Keratinocyte (primary cell): ENCODE results near the gene CLPSL1. TPM values are rescaled to one million over a fixed set of nuclear protein-coding genes. Genes with fewer than 3 reads are reported as not detected.

Experiments
- DNase-seq: peaks from one replicate; pipeline ENCODE4 v3.0.0-alpha.2; 2011; ENCODE audit warnings: low read depth, missing footprints, low spot score
- FAIRE-seq: peaks from 2 replicates; lab custom pipeline; 2011; peaks lifted over from hg19 to GRCh38; lab: Jason Lieb, UNC
- H2AFZ ChIP-seq: 2 replicates; pipeline ENCODE4 v1.6.0; 2012; ENCODE audit warnings: low read length, control low read depth, inconsistent platforms; ENCODE audit not compliant: control insufficient read depth
- H3K27ac ChIP-seq: 2 replicates; pipeline ENCODE4 v1.5.1; 2011; ENCODE audit warnings: low read length; ENCODE audit not compliant: control insufficient read depth, insufficient read depth
- H3K27me3 ChIP-seq: 3 replicates; pipeline ENCODE4 v1.6.0; 2011; ENCODE audit warnings: low read length; ENCODE audit not compliant: control insufficient read depth, insufficient read depth; ENCODE audit errors: extremely low read depth
- H3K36me3 ChIP-seq, 2 experiments: 2 replicates in 1 of 2; 3 replicates in 1 of 2; pipeline ENCODE4 v1.5.1; 2011; ENCODE audit warnings: low read length in 2 of 2, mild to moderate bottlenecking in 1 of 2; ENCODE audit not compliant: control insufficient read depth in 2 of 2, insufficient read depth in 2 of 2; ENCODE audit errors: extremely low read depth in 1 of 2
- H3K4me1 ChIP-seq: 3 replicates; pipeline ENCODE4 v1.5.1; 2011; ENCODE audit warnings: low read length; ENCODE audit not compliant: control insufficient read depth, insufficient read depth; ENCODE audit errors: extremely low read depth
- H3K4me2 ChIP-seq: 3 replicates; pipeline ENCODE4 v1.6.0; 2011; ENCODE audit warnings: low read depth, low read length; ENCODE audit not compliant: control insufficient read depth, insufficient read depth; ENCODE audit errors: extremely low read depth
- H3K4me3 ChIP-seq, 3 experiments: fragments of 200-600 bp in 1 of 3; sonication (generic) in 1 of 3; 2 replicates in 2 of 3; 3 replicates in 1 of 3; pipeline ENCODE4 v1.5.1; 2011 to 2016; ENCODE audit warnings: low read length in 3 of 3, mild to moderate bottlenecking in 3 of 3, control low read depth in 2 of 3, inconsistent platforms in 1 of 3, low read depth in 1 of 3, mixed read lengths in 1 of 3, mixed run types in 1 of 3, moderate library complexity in 1 of 3; ENCODE audit not compliant: control insufficient read depth in 2 of 3, insufficient read depth in 2 of 3; ENCODE audit errors: extremely low read depth in 1 of 3
- H3K79me2 ChIP-seq: 2 replicates; pipeline ENCODE4 v1.6.0; 2012; ENCODE audit warnings: low read length; ENCODE audit not compliant: control insufficient read depth, insufficient read depth
- H3K9ac ChIP-seq: 3 replicates; pipeline ENCODE4 v1.6.0; 2011; ENCODE audit warnings: low read length; ENCODE audit not compliant: control insufficient read depth, insufficient read depth; ENCODE audit errors: extremely low read depth
- H3K9me1 ChIP-seq: 3 replicates; pipeline ENCODE4 v1.6.0; 2011; ENCODE audit warnings: low read length; ENCODE audit not compliant: control insufficient read depth, insufficient read depth; ENCODE audit errors: extremely low read depth
- H3K9me3 ChIP-seq: 2 replicates; pipeline ENCODE4 v1.5.1; 2012; ENCODE audit warnings: low read depth, low read length; ENCODE audit not compliant: control insufficient read depth
- H4K20me1 ChIP-seq: 3 replicates; pipeline ENCODE4 v1.6.0; 2011; ENCODE audit warnings: low read length; ENCODE audit not compliant: control insufficient read depth, insufficient read depth; ENCODE audit errors: extremely low read depth
- CTCF ChIP-seq, 3 experiments: IDR thresholded peaks in 1 of 3; conservative IDR thresholded peaks in 1 of 3; optimal IDR thresholded peaks in 1 of 3; 2 replicates in 2 of 3; 3 replicates in 1 of 3; pipeline versions ENCODE3 to v1.5.1; 2011; ENCODE audit warnings: low read length in 3 of 3, mild to moderate bottlenecking in 3 of 3, moderate library complexity in 2 of 3, control low read depth in 1 of 3, inconsistent platforms in 1 of 3; ENCODE audit not compliant: insufficient read depth in 2 of 3; ENCODE audit errors: extremely low read depth in 1 of 3
- EZH2 ChIP-seq: IDR thresholded peaks from one replicate; pipeline ENCODE4 v1.6.1; 2012; ENCODE audit warnings: inconsistent platforms, mild to moderate bottlenecking, low read length, moderate library complexity
- dilution Hi-C: fragments of 300-500 bp; cut with MboI; formaldehyde crosslinking; loops from one replicate; pipeline ENCODE4 v1.7.0; 2020; ENCODE audit warnings: low sequenced_read_pairs; ENCODE audit not compliant: extremely low pct_ligation_motif_present
- polyA plus RNA-seq, 5 experiments: library from polyadenylated mRNA; depleted of rRNA in 3 of 5; stranded (reverse) in 3 of 5; stranded (forward) in 1 of 5; unstranded in 1 of 5; fragments of >200 nt; gene quantifications; 1 replicate in 1 of 5; 2 replicates in 3 of 5; 3 replicates in 1 of 5; pipeline versions ENCODE4 v1.2.1 to v1.2.3, GENCODE V29; 2011 to 2012; ENCODE audit warnings: missing spikeins in 2 of 5, low read depth in 1 of 5, low replicate concordance in 1 of 5

The CLPSL1 gene
- polyA plus RNA-seq, 1 donor (not counting 4 experiments of a cell fraction or from before 2014, with no cell fraction given): not detected

- no peaks in the 10 kb centered on the region for H3K36me3 ChIP-seq
- DNase-seq: no peak
- FAIRE-seq: no peak
- dilution Hi-C loops: no loop called here
- no peaks in the 10 kb centered on the region for H3K9me1 ChIP-seq
- H3K9me3 ChIP-seq: no peaks in the 10 kb centered on the region
- peaks cover 33% of the 10 kb centered on the region for H3K27me3 ChIP-seq
- H3K4me1 ChIP-seq: peaks cover 6% of the 10 kb centered on the region
- no peak for TF ChIP-seq CTCF (optimal IDR thresholded peaks at IDR 0.05 in 1 of 3, IDR thresholded peaks at IDR 0.05 in 1 of 3, conservative IDR thresholded peaks at IDR 0.05 in 1 of 3; ENCODE audit: extremely low read depth in 1 of 3, insufficient read depth in 2 of 3, low read length in 3 of 3)
- TF ChIP-seq EZH2: no peak
- H3K4me3 ChIP-seq: no peak overlapping the region
- no peak overlapping the region for H3K4me2 ChIP-seq
- H3K9ac ChIP-seq: no peak overlapping the region
- H2AFZ ChIP-seq: no peak overlapping the region
- H4K20me1 ChIP-seq: no peaks in the 10 kb centered on the region
- no peaks in the 10 kb centered on the region for H3K79me2 ChIP-seq
- H3K27ac ChIP-seq: no peak overlapping the region
Measured at GRCh38 chr6:35784200-35784599, 3.4 kb downstream of the CLPSL1 start.

GRCh38 chr6:35786272-35786671 is 5.5 kb downstream of the CLPSL1 start:
- TF ChIP-seq CTCF (optimal IDR thresholded peaks at IDR 0.05 in 1 of 3, IDR thresholded peaks at IDR 0.05 in 1 of 3, conservative IDR thresholded peaks at IDR 0.05 in 1 of 3; ENCODE audit: extremely low read depth in 1 of 3, insufficient read depth in 2 of 3, low read length in 3 of 3): no peak
- no peak for TF ChIP-seq EZH2
- no peaks in the 10 kb centered on the region for H4K20me1 ChIP-seq
- DNase-seq: no peak
- H3K36me3 ChIP-seq: no peaks in the 10 kb centered on the region
- H3K4me2 ChIP-seq: no peak overlapping the region
- H3K27ac ChIP-seq: no peak overlapping the region
- no peak overlapping the region for H3K4me3 ChIP-seq
- H3K4me1 ChIP-seq: peaks cover 6% of the 10 kb centered on the region
- FAIRE-seq: no peak
- dilution Hi-C loops: no loop called here
- no peak overlapping the region for H3K9ac ChIP-seq
- H3K9me3 ChIP-seq: no peaks in the 10 kb centered on the region
- no peak overlapping the region for H2AFZ ChIP-seq
- H3K27me3 ChIP-seq: peaks cover 37% of the 10 kb centered on the region
- H3K79me2 ChIP-seq: no peaks in the 10 kb centered on the region
- no peaks in the 10 kb centered on the region for H3K9me1 ChIP-seq
